HG02678 (cell line): ENCODE results near the gene PDE6D.
"Not testable (repeated sequence)": the region's sequence is repeated elsewhere in the genome, so short reads cannot be mapped to it uniquely, and the experiment has no call there.

Experiments
- ATAC-seq: cut with Tn5 transposase; IDR thresholded peaks from one replicate; pipeline ENCODE4 v1.9.1; 2021; ENCODE audit warnings: mild to moderate bottlenecking, moderate library complexity; ENCODE audit not compliant: unreplicated experiment

The PDE6D gene

DNA sequence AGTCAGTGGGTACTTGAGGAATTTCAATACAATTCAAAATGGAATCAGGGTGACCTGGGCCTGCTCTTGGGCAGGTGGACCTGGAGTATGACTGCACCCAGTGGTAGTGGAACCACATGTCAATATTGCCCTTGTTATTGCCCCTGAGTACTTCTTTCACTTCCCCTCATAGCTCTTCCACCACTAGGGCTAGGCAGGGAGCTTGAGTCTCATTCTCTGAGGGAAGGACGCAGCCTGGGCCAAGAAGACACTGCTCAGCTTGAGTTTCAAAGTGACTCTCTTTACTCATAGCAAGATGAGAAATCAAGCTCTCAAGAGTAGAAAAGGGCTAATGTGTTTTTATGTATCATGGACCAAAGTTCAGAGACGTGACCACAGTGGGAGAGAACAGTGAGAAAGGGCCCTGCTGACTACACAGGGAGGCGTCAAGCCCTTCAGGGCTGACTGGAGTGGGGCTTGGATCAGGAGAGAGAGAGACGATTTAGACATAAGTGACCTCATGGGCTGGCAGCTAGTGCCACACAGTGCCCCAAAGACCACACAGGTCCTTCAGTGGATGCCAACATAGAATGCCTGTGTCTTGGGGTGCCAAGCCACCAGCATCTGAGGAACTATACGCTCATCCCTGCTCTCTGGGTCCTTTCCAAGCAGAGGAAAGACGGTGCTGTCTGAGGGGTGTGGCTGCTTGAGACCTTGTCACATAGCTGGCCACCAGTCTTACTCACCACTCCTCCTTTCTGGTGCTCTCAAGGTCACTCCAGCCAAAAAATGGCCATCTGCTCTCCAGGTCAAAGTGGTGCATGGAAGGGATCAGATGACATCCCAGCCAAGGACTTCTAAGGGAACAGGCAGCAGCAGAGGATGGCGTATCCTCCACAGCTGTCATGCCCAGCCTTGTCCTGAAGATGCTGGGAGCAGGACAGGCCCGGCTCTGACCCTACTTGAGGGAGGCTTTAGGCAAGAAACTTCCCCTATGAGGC lies 59.8 kb downstream of the PDE6D start:
- peak; percentile 81 for ATAC-seq

DNA sequence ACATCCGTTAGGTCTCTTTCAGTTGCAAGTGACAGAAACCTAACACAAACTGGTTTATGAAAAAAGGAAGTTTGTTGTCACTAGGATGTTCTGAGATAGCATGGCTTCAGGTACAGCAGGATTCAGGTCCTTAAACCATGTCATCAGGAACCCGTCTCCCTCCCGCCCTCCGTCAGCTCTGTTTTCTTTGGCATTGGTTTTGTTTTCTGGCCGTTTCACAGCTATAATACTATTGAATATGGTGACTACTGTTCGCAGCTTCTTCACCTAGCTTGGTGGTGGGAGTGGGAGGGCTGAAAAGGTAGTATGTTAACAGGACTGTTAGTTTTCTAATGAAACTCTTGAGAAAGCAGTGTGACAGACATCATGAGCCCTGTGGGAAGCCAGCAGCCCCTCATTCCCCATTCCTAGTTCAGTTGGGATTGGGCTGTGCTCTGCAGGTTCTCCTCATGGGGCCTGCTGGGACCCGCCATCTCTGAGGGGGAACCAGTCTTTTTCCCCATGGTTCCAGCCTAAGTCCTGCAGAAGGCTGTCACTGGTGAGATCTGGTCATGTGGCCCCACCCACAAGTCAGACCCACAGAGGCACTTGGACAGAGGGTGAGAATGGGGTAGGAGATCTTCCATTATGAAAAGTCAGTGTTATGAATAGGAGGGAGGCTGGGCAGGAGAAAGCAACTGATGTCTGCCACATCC lies 60.6 kb downstream of the PDE6D start:
- ATAC-seq, result no peak

DNA sequence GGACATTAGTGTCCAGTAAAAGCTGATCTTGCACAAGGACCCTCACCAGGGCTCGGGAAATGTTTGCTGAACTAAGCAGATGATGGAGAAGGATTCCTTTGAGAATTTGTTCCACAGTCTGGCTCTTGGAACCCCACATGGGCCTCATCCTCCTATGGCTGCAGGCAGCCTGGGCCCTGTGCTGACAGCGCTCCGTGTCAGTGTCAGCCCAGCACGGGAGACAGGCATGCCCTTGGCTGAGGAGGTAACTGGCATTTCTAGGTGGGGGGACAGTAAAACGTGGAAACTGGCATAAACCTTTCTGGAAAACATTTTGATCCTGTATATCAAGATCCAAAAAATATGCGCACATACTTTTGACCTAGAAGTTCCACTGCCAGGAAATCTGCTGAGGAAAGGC lies 62.3 kb downstream of the PDE6D start:
- ATAC-seq, result no peak

DNA sequence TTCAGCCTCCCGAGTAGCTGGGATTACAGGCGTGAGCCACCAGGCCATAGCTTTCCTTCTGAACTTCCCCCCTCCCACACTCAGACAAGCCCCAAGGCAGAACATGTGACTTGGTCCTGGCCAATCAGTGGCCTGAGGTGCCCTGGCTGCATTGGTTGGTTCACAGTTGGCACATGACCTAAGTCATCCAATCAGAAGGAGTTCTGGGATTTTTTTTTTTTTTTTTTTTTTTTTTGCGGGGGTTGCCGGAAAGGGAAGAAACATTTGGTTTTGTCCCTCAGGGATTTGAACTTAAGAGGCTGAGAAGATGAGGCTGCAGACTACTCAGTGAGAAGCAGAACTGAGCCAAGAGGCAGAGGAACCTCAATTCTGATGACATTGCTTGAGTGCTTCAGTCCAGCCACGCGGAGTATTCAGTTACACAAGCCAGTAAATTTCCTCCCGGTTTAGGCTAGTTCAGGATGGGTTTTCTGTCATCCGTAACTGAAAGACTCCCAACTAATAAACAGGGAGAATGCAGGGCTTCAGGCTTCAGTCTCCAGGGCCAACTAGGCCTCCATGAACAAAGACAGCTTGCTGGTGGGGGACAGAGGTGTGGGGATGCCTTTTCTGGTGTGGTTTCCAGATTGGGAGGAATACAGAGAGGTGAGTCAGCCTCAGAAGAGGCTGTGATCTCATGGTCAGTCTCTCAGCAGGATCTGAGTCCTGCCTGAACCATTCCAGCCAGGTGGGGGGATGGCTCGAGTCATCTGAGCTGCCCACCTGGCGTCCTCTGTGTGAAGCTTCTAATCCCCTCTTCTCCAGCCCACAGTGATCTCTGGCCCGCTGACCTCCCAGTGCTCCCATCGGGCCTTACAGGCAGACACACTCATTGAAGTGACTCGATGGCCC lies 63.6 kb downstream of the PDE6D start:
- no peak for ATAC-seq

DNA sequence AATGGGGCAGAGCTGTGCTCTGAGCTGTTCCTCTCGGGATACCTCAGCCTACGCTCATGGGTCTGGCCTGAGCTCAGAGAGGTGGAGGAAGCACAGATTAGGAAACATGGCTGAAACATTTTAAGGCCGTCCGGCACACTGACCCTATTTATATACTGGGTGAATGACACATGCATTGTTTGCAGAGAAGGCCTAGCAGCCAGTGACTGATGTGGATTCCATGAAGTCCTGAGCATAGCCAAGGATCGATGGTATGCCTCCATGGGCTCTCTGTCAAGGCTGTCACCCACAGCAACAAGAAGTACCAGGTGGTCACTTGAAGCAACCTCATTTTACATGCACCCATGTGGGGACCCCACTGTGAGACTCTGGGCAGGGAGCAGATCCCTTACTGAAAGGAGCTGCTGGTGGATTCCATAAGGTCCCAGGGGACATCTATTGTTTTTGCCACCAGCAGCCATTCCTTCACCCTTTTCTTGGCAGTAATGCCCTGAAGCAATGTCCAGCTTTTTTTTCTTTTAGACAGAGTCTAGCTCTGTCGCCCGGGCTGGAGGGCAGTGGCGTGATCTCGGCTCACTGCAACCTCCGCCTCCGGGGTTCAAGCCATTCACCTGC lies 64.3 kb downstream of the PDE6D start:
- ATAC-seq, result no peak

DNA sequence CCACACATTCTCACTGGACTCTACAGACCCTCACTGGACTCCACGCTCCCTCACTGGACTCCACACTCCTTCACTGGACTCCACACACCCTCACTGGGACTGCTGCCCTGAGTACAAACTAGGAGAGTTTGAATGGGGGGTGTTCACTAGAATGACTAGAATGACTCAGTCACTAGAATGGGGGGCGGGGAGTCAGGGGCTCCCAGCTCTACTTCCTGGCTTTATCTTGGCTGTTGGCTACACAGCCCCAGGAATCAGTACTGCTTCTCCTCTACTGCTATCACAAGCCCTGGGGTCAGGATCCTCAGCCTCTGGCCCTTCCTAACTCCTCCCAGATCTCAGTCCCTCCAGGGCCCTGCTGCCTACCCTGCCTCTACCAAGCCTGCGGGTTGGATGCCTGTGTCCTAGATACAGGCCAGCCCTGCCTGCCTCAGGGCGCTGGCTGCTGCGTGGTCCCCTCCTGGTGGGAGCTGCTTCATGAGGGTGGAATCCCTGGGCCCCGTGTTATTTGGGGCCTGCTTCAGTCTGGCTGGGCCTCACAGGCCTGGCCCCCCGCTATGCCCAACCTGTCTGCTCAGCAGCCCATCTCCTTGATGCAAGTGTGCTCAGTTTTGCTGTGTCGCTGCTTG lies 65.0 kb downstream of the PDE6D start:
- no peak for ATAC-seq

DNA sequence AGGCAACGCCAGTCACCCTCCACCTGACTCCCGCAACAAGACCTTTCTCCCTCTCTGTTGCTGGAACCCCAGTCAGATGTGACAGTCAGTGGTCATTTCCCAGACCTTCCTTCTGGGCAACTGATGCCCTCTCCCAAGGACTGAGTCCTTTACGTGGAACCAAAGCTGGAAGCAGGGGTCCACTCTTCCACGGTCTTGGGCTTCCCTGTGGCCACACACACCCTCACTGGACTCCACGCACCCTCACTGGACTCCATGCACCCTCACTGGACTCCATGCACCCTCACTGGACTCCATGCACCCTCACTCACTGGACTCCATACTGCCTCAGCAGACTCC lies 65.6 kb downstream of the PDE6D start:
- no peak for ATAC-seq

DNA sequence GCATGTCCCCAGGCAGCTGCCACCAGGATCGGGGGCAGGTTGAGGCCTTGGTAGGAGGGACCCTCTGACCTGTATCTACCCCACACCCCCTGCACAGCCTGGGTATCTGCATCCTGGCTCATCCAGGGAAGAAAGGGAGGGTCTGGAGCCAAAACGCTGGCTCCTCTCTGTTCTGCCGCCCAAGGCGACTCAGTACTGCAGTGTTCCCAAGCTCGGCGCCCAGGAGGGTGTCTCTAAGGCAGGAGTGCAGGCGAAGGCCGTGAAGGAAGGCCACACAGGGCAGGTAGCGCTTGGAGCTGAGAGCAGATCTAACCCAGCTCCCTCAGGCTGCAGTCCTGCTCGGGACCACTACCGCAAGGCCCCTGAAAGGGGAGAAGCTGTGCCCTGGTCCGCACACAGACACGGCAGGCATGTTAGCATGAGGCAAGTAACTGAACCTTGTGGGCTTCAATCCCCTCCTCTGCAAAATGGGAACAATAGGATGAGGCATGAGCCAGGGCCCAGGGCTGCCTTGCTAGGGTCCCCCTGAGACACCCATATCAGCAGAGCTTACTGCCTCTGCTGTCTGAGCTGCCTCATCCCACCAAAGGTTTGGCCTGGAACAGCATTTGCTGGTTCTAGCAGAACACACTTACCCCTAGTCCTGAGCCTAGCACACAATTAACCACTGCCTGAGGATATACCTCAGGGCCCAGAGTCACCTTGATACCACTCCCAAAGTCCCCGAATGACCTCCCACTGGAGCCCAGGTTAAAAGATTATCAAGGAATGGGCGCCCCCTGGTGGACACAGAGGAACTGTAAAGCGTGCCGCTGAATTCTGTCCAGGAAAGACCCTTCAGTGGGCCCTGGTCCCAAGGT lies 66.2 kb downstream of the PDE6D start:
- no peak for ATAC-seq

DNA sequence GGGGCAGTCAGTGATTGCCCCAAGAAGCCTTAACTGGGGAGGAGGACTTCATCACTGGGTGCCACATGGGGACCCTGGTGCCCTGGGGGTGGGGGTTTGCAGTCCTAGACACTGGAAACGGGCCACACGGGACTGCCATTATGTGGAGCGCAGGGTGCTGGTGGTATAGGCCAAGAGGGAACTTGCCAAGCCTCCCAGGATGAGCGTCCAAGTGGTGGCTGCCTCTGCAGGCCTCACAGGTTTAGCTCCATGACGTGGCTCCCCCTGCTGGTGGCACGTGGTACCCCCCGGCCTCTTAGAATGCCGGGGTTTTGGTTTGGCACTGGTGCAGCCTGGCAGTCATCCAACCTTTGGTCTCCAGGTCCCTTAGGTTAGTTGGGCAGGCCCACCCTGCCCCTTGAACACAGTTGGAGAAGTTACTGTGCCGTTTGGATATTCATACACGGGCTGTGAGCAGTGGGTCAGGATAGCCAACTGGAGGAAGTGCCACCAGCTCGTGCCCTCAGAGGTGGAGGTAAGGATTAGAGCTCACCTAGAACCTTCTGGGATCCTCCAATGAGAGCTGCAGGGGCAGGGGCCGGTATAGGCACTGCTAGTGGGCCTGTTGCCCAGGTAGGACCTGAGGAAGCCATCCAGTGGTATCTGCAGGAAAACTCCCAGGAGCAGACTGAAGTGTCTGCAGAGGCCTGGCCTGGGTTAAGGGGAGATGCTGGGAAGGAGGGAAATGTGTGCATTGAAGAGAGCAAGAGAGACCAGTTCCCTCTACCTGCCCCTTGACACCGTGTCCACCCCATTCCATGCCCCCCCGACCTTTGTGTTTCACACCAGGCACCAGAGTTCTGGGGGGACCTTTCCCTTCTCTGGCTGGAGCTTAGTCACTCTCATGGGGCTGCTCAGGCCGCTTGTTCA lies 67.1 kb downstream of the PDE6D start:
- no peak for ATAC-seq

DNA sequence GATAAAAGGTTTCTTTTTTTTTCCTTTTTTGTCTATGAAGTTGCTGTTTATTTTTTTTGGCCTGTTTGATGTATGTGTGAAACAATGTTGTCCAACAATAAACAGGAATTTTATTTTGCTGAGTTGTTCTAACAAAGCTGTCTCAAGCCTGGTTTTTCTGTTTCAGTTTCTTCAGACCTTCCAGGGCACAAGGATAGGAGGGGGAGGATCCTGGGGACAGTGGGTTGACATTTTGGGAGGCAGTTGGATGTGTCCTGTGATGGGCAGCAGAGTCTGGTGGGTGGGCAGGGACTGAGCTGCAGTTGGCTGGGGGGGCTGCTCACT lies 67.7 kb downstream of the PDE6D start:
- not testable (repeated sequence) for ATAC-seq

DNA sequence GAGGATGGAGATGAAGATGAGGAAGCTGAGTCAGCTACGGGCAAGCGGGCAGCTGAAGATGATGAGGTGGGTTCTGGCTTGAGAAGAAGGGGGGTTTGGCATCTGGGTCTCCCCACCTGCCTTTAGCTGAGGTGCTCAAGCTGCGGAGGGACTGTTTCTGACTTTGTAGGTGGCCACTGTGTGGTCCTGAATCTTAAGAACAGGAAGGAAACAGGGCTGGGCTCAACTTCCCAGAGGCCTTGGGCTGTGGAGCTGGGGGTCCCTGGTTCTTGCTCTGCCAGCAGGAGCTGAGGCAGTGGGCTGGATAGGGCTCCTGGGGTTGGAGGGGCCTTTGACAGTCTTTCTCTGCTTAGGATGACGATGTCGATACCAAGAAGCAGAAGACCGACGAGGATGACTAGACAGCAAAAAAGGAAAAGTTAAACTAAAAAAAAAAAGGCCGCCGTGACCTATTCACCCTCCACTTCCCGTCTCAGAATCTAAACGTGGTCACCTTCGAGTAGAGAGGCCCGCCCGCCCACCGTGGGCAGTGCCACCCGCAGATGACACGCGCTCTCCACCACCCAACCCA lies 68.5 kb downstream of the PDE6D start:
- not testable (repeated sequence) for ATAC-seq

DNA sequence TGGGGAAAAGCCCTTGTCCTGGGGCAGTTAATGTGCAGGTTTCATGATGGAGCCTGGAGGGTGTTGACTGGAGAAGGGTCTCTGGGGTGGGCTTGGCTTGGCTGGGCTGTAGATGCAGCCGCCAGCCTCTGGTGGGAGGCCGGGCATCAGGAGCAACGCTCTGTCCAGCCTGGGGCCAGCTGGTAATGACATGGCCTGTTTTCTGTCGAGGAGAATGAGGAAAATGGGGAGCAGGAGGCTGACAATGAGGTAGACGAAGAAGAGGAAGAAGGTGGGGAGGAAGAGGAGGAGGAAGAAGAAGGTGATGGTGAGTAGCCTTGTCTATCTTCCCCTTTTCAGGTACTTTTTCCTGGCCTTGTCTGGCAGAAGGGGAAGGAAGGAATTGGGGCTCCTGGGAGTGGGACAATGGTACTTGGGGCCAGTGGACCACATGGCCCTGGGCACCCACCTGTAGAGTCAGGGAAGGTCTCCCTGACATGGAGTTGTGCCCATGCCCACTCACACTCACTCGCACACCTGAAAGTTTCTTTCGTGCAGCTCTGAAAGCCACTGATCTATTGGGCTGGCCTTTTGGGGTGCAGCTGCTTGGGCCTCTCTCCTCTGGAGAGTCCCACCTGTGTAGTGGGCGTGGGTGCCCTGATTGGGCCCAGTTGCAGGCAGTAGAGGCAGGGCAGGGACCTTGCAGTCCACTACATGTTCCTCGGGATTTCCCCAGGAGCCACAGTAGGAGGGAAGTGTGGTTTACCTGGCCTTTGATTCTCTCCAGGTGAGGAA lies 69.2 kb downstream of the PDE6D start:
- ATAC-seq, result no peak

DNA sequence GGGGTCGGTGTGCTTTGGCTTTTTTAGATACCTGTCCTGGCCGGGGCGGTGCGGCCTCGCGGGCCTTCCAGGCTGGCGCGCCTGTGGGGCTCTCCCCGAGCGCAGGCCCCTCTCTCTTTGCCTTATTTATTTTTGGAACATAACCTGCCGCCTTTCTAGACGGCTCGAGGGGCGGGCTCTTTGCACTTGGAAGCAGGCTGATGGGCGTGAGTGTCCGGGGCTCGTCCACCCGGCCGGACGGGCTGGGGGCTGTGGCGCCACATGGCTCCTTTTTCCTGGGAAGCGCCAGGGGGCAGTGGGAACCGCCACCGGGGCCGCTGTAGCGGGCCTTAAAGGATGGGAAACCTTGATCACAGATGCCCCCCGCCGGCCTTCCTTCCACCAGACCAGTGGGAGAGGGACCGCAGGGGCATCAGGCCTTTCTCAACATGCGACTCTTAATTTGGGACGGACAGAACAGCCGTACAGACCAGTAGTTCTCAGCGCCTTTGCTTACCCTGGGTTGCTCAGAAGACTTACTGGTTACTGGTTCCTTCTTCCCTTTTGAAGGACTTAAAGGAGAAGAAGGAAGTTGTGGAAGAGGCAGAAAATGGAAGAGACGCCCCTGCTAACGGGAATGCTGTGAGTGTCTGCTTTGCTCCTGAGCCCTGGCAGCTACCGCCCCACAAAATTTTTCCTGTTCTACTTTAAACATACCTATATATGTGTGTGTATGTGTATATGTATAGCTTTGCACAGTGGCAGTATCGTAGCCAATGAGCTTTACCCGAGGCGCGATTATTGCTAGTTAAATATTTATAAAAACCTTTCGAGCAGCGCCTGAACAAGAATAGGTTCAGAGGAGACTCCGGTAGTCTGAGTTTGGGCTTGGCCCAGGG lies 70.0 kb downstream of the PDE6D start:
- no peak for ATAC-seq

DNA sequence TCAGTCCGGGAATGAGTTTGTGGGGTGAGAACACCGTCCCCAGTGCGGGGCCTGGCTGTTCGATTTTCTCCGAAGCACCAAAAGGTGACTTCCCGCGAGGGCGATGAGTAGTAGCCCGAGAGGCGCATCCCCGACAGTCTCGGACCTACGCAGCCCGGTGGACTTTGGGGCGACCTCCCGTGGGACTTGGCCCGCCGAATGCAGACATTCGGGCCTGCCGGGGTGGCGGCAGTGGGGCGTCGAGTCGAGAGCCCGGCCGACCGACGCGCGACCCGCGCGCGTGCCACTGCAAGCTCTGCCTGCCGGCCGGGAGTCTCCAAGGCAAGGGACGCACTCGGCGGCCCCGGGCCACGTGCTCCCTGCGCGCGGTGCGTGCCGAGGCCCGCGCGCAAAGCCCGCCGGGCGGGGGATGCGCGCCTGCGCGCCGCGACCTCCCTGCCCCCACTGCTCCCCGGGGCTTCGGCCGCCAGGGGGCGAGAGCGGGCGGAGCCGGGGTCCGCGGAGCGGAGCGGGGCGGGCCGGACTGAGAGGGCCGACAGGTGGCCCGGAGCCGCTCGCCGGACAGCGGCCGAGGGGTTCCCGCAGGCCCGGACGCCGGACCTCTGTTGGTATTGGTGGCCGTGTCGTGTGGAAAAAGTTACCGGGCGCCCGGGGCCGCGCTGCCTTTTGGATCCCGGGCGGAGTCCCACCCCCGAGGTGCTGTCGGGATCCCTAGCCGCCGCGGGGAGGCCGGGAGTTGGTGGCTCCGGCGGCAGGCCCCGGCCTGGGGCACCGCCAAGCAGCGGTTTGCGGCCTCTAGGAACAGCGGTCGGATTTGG lies 70.9 kb downstream of the PDE6D start:
- peak; percentile 21 for ATAC-seq

DNA sequence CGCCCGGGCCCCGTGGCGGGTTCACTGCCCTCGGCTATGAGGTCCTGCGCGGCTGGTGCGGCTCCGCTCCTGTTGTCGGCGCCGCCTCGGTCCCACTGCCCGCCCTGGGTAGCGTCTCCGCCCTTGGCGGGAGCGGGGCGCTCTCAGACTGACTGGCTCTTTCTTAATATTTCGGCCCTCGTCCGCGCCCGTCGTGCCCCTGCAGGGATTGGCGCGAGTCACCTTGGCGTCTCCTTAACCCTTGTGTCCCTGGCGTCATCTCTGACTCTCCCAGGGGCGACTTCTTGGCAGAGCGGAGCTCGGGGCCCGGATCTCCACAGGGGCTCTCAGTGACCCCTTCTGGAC lies 71.5 kb downstream of the PDE6D start:
- ATAC-seq, result no peak
